ENCODE data around the gene MTO1.

GRCh38 chr6:73532293-73532692 is 70.8 kb downstream of the MTO1 start:
- TF ChIP-seq POLR2A (IDR thresholded peaks at IDR 0.05), result no peak
- TF ChIP-seq EP300 (IDR thresholded peaks at IDR 0.05), result no peak
